ENCODE measurements around the gene CDH18. TPM values are rescaled to one million over a fixed set of nuclear protein-coding genes. Genes with fewer than 3 reads are reported as not detected.

The CDH18 gene
- total RNA-seq, 1 donor from 2014 or later, result 0.49 TPM

DNA sequence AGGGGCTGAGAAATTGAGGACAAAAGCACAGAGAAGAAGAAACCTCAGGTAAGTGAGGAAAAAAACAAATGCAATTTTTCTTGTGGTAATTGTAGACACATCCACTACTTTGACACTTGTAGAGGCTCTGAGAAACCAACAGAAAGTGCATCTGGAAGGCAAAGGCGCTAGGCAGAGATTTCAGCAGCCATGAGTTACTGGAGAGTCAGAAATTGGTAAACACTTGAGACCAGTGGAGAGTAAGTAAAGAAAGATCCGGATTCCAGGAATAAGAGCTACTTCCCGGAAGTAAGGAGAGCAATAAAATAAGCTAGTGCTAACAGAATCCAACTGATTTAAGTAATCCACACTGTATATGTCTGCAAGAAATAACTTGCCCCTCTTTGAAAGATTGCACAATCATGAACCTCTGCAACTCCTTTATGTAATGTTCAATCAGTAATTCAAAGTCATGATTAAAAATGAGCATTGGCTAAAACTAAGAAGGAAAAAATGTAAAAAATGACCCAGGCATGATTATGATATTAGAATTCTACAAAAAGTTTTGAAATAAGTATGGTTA is 382.1 kb downstream of the CDH18 start:
- TF ChIP-seq, protein P1, sequence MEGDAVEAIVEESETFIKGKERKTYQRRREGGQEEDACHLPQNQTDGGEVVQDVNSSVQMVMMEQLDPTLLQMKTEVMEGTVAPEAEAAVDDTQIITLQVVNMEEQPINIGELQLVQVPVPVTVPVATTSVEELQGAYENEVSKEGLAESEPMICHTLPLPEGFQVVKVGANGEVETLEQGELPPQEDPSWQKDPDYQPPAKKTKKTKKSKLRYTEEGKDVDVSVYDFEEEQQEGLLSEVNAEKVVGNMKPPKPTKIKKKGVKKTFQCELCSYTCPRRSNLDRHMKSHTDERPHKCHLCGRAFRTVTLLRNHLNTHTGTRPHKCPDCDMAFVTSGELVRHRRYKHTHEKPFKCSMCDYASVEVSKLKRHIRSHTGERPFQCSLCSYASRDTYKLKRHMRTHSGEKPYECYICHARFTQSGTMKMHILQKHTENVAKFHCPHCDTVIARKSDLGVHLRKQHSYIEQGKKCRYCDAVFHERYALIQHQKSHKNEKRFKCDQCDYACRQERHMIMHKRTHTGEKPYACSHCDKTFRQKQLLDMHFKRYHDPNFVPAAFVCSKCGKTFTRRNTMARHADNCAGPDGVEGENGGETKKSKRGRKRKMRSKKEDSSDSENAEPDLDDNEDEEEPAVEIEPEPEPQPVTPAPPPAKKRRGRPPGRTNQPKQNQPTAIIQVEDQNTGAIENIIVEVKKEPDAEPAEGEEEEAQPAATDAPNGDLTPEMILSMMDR (IDR thresholded peaks at IDR 0.05; ENCODE audit: partially characterized antibody, unreplicated experiment), result no peak
- Mint-ChIP-seq H3K36me3 (ENCODE audit: unreplicated experiment) (no peaks in the 10 kb centered on the region), H3K27me3 (ENCODE audit: unreplicated experiment) (no peaks in the 10 kb centered on the region), H3K27ac (ENCODE audit: unreplicated experiment) (no peak overlapping the region), H3K4me1 (ENCODE audit: low read depth, unreplicated experiment) (no peaks in the 10 kb centered on the region), H3K9me3 (ENCODE audit: unreplicated experiment) (peaks cover 2% of the 10 kb centered on the region), H3K4me3 (ENCODE audit: unreplicated experiment) (no peak overlapping the region)
- DNase-seq, result no peak

DNA sequence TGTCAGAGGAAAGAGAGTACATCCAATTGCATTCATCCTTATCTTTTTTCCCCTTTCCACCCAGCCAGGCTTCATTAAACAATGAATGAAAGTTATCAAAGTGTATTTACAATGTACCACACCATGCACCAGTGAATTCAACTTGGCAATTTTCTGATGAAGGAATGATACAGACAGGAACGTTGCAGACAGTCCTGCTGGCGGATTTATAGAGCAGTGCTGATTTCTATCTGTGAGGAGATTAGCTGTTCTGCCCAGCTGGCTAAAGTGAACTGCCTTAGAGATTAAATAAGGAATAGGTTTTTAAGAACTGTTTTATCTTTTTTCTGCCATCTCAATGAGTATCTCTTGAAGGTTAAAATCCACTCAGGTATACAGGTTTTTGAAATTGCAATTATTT is 403.9 kb downstream of the CDH18 start:
- Mint-ChIP-seq H3K9me3 (ENCODE audit: unreplicated experiment) (peaks cover 6% of the 10 kb centered on the region), H3K4me1 (ENCODE audit: low read depth, unreplicated experiment) (no peaks in the 10 kb centered on the region), H3K27ac (ENCODE audit: unreplicated experiment) (no peak overlapping the region), H3K4me3 (ENCODE audit: unreplicated experiment) (no peak overlapping the region), H3K27me3 (ENCODE audit: unreplicated experiment) (no peaks in the 10 kb centered on the region), H3K36me3 (ENCODE audit: unreplicated experiment) (no peaks in the 10 kb centered on the region)
- no peak for DNase-seq
- TF ChIP-seq, protein P1 (IDR thresholded peaks at IDR 0.05; ENCODE audit: partially characterized antibody, unreplicated experiment), result no peak

DNA sequence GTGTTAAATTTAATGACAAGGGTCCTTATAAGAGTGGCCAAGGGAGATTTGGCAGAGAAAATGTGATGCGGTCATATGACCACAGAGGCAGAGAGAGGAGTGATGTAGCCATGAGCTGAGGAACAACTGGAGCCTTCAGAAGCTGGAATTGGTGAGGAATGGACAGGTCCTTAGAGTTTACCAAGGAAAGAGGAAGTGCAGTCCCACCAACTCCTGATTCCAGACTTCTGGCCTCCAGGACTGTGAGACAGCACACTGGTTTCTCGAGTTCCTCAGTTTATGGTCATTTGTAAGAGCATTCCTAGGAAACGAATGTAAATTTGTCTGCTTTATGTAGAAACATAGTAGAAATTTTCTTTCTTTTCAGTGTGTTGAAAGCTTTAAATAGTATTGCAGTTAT is 410.1 kb downstream of the CDH18 start:
- TF ChIP-seq, protein P1 (IDR thresholded peaks at IDR 0.05; ENCODE audit: partially characterized antibody, unreplicated experiment), result no peak
- Mint-ChIP-seq H3K27ac (ENCODE audit: unreplicated experiment) (no peak overlapping the region), H3K36me3 (ENCODE audit: unreplicated experiment) (no peaks in the 10 kb centered on the region), H3K9me3 (ENCODE audit: unreplicated experiment) (peaks cover 2% of the 10 kb centered on the region), H3K4me3 (ENCODE audit: unreplicated experiment) (no peak overlapping the region), H3K27me3 (ENCODE audit: unreplicated experiment) (no peaks in the 10 kb centered on the region), H3K4me1 (ENCODE audit: low read depth, unreplicated experiment) (no peaks in the 10 kb centered on the region)
- DNase-seq, result no peak

DNA sequence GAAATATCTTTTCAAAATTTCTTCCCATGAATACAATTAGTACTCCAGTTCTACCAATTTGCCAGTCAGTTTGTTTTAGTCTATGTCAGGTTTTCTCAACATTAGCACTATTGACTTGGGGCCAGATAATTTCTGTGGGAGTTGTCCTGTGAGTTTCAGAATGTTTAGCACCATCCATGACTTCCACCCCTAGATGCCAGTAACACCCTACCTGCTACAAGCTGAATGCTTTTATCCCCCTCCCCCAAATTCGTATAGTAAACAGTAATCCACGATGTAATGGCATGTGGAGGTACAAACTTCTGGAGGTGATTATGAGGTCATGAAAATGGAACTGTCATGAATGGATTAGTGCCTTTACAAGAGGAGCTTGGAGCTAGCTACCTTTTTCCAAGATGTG is 420.0 kb downstream of the CDH18 start:
- TF ChIP-seq, protein P1 (IDR thresholded peaks at IDR 0.05; ENCODE audit: partially characterized antibody, unreplicated experiment), result no peak
- no peak for DNase-seq
- Mint-ChIP-seq H3K9me3 (ENCODE audit: unreplicated experiment) (no peaks in the 10 kb centered on the region), H3K4me1 (ENCODE audit: low read depth, unreplicated experiment) (no peaks in the 10 kb centered on the region), H3K4me3 (ENCODE audit: unreplicated experiment) (no peak overlapping the region), H3K27me3 (ENCODE audit: unreplicated experiment) (no peaks in the 10 kb centered on the region), H3K36me3 (ENCODE audit: unreplicated experiment) (no peaks in the 10 kb centered on the region), H3K27ac (ENCODE audit: unreplicated experiment) (no peak overlapping the region)

DNA sequence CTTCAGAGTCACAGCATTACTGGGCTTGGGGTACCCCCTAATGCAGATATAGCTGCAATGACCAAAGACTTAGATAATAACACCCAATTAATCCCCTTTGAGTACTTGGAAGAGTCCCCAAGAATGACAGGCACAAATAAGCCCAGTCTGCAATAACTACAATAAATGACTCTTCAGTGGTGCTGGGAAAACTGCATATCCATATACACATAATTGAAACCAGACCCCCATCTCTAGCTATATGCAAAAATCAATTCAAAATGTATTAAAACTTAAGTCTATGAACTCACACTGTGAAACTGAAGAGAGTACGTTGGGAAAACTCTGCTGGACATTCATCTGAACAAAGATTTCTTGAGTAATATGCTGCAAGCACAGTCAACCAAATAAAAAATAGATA is 422.5 kb downstream of the CDH18 start:
- Mint-ChIP-seq H3K27ac (ENCODE audit: unreplicated experiment) (no peak overlapping the region), H3K36me3 (ENCODE audit: unreplicated experiment) (no peaks in the 10 kb centered on the region), H3K9me3 (ENCODE audit: unreplicated experiment) (no peaks in the 10 kb centered on the region), H3K27me3 (ENCODE audit: unreplicated experiment) (no peaks in the 10 kb centered on the region), H3K4me1 (ENCODE audit: low read depth, unreplicated experiment) (no peaks in the 10 kb centered on the region), H3K4me3 (ENCODE audit: unreplicated experiment) (no peak overlapping the region)
- no peak for DNase-seq
- TF ChIP-seq, protein P1 (IDR thresholded peaks at IDR 0.05; ENCODE audit: partially characterized antibody, unreplicated experiment), result no peak
